T-helper 2 cell treated with Interferon-gamma antibody and Interleukin-4, amounts not matched to agents 5 μg/mL and 100 μg/mL, for 36 hours (primary cell): ENCODE results near the gene RASGRP4.
"Not testable (repeated sequence)": the region's sequence is repeated elsewhere in the genome, so short reads cannot be mapped to it uniquely, and the experiment has no call there.

Experiments used
- DNase-seq: peaks from one replicate; pipeline ENCODE4 v3.0.0; 2021; ENCODE audit warnings: low spot score
- H3K27ac Mint-ChIP-seq: one replicate; pipeline ENCODE4 v1.8.0; 2021; ENCODE audit warnings: mild to moderate bottlenecking, mixed read lengths
- H3K27me3 Mint-ChIP-seq: one replicate; pipeline ENCODE4 v1.8.0; 2021; ENCODE audit warnings: low read depth, mixed read lengths
- H3K36me3 Mint-ChIP-seq: one replicate; pipeline ENCODE4 v1.8.0; 2021; ENCODE audit warnings: low read depth, mixed read lengths
- H3K4me1 Mint-ChIP-seq: one replicate; pipeline ENCODE4 v1.8.0; 2021; ENCODE audit warnings: low read depth, mixed read lengths
- H3K4me3 Mint-ChIP-seq: one replicate; pipeline ENCODE4 v1.8.0; 2022; ENCODE audit warnings: mild to moderate bottlenecking, moderate library complexity, mixed read lengths
- H3K9me3 Mint-ChIP-seq: one replicate; pipeline ENCODE4 v1.8.0; 2021; ENCODE audit warnings: mixed read lengths

Gene RASGRP4

DNA sequence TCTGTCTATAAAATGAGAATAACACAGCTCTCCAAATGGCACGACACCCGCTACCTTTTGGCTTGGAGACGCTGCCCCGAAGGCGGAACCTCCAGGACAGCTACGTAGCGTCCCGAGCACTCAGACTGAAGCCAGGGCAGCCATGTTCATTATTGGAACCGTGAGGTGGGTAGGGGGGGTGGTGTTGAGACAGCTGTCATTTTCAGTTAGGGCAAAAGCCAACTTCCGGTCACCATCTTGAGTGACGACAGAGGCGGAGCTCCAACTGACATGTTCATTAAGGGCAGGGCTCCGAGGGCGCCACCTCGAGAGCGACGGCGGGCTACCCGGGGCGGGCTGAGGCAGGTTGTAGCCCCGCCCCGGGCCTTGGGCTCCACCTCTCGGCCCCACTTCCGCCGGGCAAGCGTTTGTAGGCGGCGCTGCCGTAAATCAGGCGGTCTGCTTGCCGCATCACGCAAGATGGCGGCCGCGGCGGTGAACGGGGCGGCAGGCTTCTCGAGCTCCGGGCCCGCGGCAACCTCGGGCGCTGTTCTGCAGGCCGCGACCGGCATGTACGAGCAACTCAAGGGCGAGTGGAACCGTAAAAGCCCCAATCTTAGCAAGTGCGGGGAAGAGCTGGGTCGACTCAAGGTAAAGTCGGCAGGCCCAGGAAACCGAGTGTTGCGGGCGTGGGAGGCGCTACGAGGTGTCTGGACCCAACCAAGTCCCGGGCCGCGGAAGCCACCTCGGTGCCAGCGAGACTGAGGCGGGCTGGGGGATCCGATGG is 51.5 kb downstream of the RASGRP4 start, which contains the start of gene PSMD8:
Gene PSMD8, plus strand, starts transcription at position 240 of the 766 bp plus-strand sequence. Its CDS starts 31 bp downstream, at position 271.
- H3K4me1 Mint-ChIP-seq = peaks cover 15% of the 10 kb centered on the region
- DNase-seq = peak; percentile 99
- no peaks in the 10 kb centered on the region for H3K9me3 Mint-ChIP-seq
- H3K27ac Mint-ChIP-seq = peak within 1 kb of the TSS; percentile 97
- H3K36me3 Mint-ChIP-seq = peaks cover 20% of the 10 kb centered on the region
- peaks cover 8% of the 10 kb centered on the region for H3K27me3 Mint-ChIP-seq
- peak within 1 kb of the TSS; percentile 98 for H3K4me3 Mint-ChIP-seq

- Mint-ChIP-seq H3K27ac (peak overlapping the region; percentile 95), H3K27me3 (peaks cover 8% of the 10 kb centered on the region), H3K4me3 (peak overlapping the region; percentile 98), H3K9me3 (no peaks in the 10 kb centered on the region), H3K36me3 (peaks cover 16% of the 10 kb centered on the region), H3K4me1 (peaks cover 13% of the 10 kb centered on the region)
- no peak for DNase-seq
Measured at GRCh38 chr19:38373907-38374331, 52.1 kb downstream of the RASGRP4 start.

- peaks cover 10% of the 10 kb centered on the region for H3K36me3 Mint-ChIP-seq
- H3K4me3 Mint-ChIP-seq = no peak overlapping the region
- peaks cover 7% of the 10 kb centered on the region for H3K4me1 Mint-ChIP-seq
- peaks cover 8% of the 10 kb centered on the region for H3K27me3 Mint-ChIP-seq
- H3K27ac Mint-ChIP-seq = no peak overlapping the region
- no peak for DNase-seq
- no peaks in the 10 kb centered on the region for H3K9me3 Mint-ChIP-seq
Measured at GRCh38 chr19:38371081-38371480, 54.9 kb downstream of the RASGRP4 start.

GRCh38 chr19:38370299-38370698 is 55.7 kb downstream of the RASGRP4 start:
- Mint-ChIP-seq H3K4me3 (no peak overlapping the region), H3K27ac (no peak overlapping the region), H3K4me1 (peaks cover 4% of the 10 kb centered on the region), H3K36me3 (peaks cover 7% of the 10 kb centered on the region), H3K9me3 (no peaks in the 10 kb centered on the region), H3K27me3 (peaks cover 8% of the 10 kb centered on the region)
- no peak for DNase-seq

DNA sequence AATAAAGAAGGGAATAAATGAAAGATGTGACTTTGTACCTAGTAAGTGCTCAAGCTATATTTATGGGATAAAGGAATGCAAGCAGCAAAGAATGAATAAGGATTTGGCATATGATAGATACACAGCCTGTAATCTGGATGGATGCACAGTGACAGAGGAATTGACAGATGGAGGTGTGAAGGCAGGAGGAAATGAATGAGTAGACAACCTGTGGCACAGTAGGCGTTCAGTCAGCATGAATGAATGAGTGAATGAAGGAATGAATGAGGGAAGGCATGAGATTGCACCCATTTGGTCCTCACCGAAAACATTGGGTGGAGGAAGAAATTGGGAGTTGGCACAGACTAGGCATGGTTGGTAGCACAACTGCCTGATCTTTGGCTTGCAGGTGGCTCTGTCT is 56.4 kb downstream of the RASGRP4 start:
- Mint-ChIP-seq H3K27me3 (peaks cover 8% of the 10 kb centered on the region), H3K4me1 (peaks cover 1% of the 10 kb centered on the region), H3K9me3 (no peaks in the 10 kb centered on the region), H3K36me3 (peaks cover under 1% of the 10 kb centered on the region), H3K4me3 (no peak overlapping the region), H3K27ac (no peak overlapping the region)
- DNase-seq = no peak

DNA sequence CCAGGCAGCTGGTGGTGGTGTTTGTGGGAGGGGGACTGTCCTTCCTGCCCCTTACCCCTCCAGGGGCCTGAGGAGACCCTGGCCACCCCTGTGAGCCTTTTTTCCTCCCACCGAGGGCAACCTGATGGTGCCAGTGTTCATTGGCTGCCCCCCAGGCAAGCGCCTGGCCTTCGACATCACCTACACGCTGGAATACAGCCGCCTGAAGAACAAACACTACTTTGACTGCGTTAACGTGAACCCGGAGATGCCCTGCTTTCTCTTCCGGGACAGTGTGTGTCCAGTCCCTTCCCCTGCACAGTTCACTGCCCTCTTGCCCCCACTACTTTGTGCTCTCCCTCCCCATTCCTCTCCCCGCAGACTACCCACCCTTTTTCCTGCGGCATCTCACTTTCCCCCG is 59.0 kb downstream of the RASGRP4 start:
- H3K27me3 Mint-ChIP-seq = peaks cover 8% of the 10 kb centered on the region

DNA sequence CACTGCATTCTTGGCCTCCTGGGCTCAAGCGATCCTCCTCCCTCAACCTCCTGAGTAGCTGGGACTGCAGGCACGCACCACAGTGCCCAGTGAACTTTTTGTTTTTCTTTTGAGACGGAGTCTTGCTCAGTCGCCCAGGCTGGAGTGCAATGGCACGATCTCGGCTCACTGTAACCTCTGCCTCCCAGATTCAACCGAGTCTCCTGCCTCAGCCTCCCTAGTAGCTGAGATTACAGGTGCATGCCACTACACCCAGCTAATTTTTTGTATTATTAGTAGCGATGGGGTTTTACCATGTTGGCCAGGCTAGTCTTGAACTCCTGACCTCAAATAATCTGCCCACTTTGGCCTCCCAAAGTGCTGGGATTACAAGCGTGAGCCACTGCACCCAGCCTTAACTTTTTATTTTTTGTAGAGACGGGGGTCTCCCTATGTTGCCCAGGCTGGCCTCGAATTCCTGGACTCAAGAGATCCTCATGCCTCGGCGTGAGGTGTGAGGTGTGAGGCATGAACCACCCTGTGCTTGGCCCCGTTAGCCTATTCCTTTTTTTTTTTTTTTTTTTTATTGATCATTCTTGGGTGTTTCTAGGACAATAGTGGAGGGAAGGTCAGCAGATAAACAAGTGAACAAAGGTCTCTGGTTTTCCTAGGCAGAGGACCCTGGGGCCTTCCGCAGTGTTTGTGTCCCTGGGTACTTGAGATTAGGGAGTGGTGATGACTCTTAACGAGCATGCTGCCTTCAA is 62.9 kb downstream of the RASGRP4 start:
- H3K36me3 Mint-ChIP-seq, H3K9me3 Mint-ChIP-seq, DNase-seq, H3K27ac Mint-ChIP-seq: not testable (repeated sequence)
- H3K4me3 Mint-ChIP-seq = peak overlapping the region; percentile 93
- H3K4me1 Mint-ChIP-seq = peaks cover 12% of the 10 kb centered on the region
- peaks cover 32% of the 10 kb centered on the region for H3K27me3 Mint-ChIP-seq

More for the DNA sequence above, 59.0 kb downstream of the RASGRP4 start:
- Mint-ChIP-seq H3K9me3 (no peaks in the 10 kb centered on the region), H3K4me1 (peaks cover 1% of the 10 kb centered on the region), H3K27ac (no peak overlapping the region), H3K4me3 (no peak overlapping the region), H3K36me3 (no peaks in the 10 kb centered on the region)
- no peak for DNase-seq

- Mint-ChIP-seq H3K4me1 (peaks cover 12% of the 10 kb centered on the region), H3K36me3 (no peaks in the 10 kb centered on the region), H3K27ac (peak overlapping the region; percentile 81), H3K27me3 (peaks cover 38% of the 10 kb centered on the region), H3K4me3 (peak overlapping the region; percentile 93), H3K9me3 (no peaks in the 10 kb centered on the region)
- peak; percentile 84 for DNase-seq
Measured at GRCh38 chr19:38362076-38362945, 63.7 kb downstream of the RASGRP4 start.

DNA sequence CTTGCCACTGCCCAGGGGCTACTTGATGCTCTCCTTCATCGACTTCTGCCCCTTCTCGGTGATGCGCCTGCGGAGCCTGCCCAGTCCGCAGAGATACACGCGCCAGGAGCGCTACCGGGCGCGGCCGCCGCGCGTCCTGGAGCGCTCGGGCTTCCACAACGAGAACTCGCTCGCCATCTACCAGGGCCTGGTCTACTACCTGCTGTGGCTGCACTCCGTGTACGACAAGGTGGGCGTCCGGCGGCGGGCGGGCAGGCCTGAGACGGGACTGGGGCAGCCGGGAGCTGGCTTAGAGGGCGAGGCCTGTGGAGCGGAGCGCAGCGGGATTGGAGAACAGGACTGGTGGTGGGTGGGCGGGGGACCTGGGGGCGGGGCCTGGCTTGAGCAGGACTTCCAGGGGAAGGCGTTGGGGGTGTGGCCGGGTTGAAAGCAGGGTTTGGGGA is 64.4 kb downstream of the RASGRP4 start:
- Mint-ChIP-seq H3K9me3 (no peaks in the 10 kb centered on the region), H3K4me1 (peaks cover 12% of the 10 kb centered on the region), H3K36me3 (no peaks in the 10 kb centered on the region), H3K27ac (peak overlapping the region; percentile 81), H3K27me3 (peaks cover 38% of the 10 kb centered on the region), H3K4me3 (peak overlapping the region; percentile 93)
- peak; percentile 79 for DNase-seq

DNA sequence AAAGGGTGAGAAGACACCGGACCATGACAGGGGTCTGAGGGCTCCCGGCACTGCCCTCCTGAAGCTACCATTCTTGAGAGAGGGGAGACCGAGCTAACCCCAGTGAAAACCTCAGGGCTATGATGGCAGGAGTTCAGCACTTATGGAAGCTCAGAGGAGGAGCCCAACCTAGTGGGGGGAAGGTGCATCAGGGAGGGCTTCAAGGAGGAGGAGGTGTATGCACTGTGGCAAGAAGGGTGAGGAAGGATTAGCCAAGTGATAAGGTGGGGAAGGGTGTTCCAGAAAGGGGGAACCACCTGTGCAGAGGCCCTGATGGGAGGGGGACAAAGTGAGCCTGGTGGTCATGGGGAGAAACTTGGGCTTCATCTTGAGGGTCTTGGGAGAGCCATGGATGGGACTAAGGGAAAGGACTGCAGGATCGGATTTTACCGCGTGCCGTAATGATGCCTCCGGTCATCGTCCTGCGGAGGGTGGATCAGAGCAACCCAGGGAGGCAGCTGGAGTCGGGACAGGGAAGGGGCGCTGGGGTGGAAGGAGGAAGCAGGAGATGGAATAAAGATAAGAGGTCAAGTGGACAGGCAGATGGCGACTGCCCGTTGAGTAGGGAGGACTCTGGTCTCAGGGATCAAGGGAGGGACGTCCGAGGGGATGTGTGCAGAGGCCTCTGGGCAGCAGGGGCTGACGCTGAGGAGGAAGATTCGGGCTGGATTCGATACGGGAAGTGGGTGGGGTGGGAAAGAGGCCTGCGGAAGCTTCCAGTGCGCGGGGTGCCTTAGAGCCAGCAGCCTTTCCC is 65.0 kb downstream of the RASGRP4 start:
- peak overlapping the region; percentile 28 for H3K27ac Mint-ChIP-seq
- peaks cover 41% of the 10 kb centered on the region for H3K27me3 Mint-ChIP-seq
- peaks cover 12% of the 10 kb centered on the region for H3K4me1 Mint-ChIP-seq
- H3K36me3 Mint-ChIP-seq = no peaks in the 10 kb centered on the region
- H3K4me3 Mint-ChIP-seq = peak overlapping the region; percentile 93
- no peaks in the 10 kb centered on the region for H3K9me3 Mint-ChIP-seq
- DNase-seq = no peak

DNA sequence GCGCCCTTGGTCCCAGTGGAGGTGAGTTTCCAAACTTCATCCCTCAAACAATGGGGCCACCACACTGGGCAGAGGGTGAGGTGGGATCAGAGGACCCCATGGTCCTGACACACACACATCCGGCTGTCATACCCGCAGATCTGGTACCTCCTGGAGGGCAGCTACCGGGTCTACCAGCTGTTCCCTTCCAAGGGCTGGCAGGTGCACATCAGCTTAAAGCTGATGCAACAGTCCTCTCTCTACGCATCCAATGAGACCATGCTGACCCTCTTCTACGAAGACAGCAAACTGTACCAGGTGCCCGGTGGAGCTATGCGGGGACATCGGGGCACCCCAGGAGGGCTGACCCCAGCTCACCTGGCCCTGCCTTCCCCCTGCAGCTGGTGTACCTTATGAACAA is 65.7 kb downstream of the RASGRP4 start:
- Mint-ChIP-seq H3K27ac (no peak overlapping the region), H3K4me1 (peaks cover 12% of the 10 kb centered on the region), H3K36me3 (no peaks in the 10 kb centered on the region), H3K4me3 (peak overlapping the region; percentile 93), H3K27me3 (peaks cover 41% of the 10 kb centered on the region), H3K9me3 (no peaks in the 10 kb centered on the region)
- DNase-seq = no peak

DNA sequence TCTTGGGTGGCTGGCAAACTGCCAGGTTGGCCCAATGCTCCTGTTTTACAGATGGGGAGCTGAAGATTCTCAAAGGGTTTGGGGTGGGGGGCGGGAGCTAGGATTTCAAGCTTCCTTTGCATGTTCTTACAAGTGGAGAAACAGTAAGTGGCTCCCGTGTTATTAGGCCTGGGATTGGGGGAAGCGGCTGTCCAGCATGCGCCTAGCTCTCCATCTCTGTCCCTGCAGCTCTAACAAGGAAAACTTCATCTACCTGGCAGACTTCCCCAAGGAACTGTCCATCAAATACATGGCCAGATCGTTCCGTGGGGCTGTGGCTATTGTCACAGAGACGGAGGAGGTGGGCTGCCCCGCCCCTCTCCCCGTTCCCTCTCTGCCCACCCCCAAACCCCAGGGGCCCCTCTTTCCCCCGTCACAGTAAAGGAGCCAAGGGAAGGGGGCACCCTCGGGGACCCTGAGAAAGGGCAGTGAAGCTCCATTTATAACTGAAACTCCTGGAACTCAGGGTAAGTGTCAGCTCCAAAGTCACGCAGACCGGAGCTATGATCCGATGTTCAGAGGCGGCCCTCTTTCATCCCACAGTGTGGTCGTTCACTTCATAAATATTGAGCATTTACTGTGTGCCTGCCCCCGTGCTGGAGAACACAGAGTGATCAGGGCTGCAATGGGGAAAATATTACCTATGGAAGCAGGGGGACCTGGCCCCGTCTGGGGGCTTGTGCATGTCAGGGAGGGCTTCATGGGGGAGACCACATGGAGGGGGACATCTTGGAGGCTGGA is 66.6 kb downstream of the RASGRP4 start:
- H3K4me3 Mint-ChIP-seq = peak overlapping the region; percentile 4
- H3K27me3 Mint-ChIP-seq = peaks cover 41% of the 10 kb centered on the region
- no peak overlapping the region for H3K27ac Mint-ChIP-seq

More for the DNA sequence above, 66.6 kb downstream of the RASGRP4 start:
- Mint-ChIP-seq H3K9me3 (no peaks in the 10 kb centered on the region), H3K36me3 (no peaks in the 10 kb centered on the region), H3K4me1 (peaks cover 12% of the 10 kb centered on the region)
- DNase-seq = no peak
